ENCODE data around the gene SAMHD1. TPM values are rescaled to one million over a fixed set of nuclear protein-coding genes. Genes with fewer than 3 reads are reported as not detected.
A peak's percentile ranks its signal among the peaks of the same experiment; 100 is the strongest.
"Not testable (repeated sequence)": the region's sequence is repeated elsewhere in the genome, so short reads cannot be mapped to it uniquely, and the experiment has no call there.

The SAMHD1 gene
- total RNA-seq, 1 donor, result 22.9 TPM

GRCh38 chr20:36856691-36857635, 94.5 kb downstream of the SAMHD1 start:
- peak; percentile 14 to 93 (median 84) for DNase-seq (ENCODE audit: low read depth in 2 of 3, low spot score in 2 of 3)

GRCh38 chr20:36856195-36856594, 95.3 kb downstream of the SAMHD1 start:
- no peak for DNase-seq (ENCODE audit: low read depth in 2 of 3, low spot score in 2 of 3)

- DNase-seq (ENCODE audit: low read depth in 2 of 3, low spot score in 2 of 3), result no peak
Measured at GRCh38 chr20:36855241-36855657, 96.3 kb downstream of the SAMHD1 start.

- DNase-seq (ENCODE audit: low read depth in 2 of 3, low spot score in 2 of 3), result no peak
Measured at GRCh38 chr20:36854348-36855240, 96.9 kb downstream of the SAMHD1 start.

- no peak for DNase-seq (ENCODE audit: low read depth in 2 of 3, low spot score in 2 of 3)
Measured at GRCh38 chr20:36852187-36852586, 99.3 kb downstream of the SAMHD1 start.

- no peak for DNase-seq (ENCODE audit: low read depth in 2 of 3, low spot score in 2 of 3)
Measured at GRCh38 chr20:36851490-36851889, 100.0 kb downstream of the SAMHD1 start.

GRCh38 chr20:36850759-36851158, 100.7 kb downstream of the SAMHD1 start:
- no peak for DNase-seq (ENCODE audit: low read depth in 2 of 3, low spot score in 2 of 3)

- DNase-seq (ENCODE audit: low read depth in 2 of 3, low spot score in 2 of 3), result no peak
Measured at GRCh38 chr20:36849333-36850065, 102.0 kb downstream of the SAMHD1 start.

- no peak for DNase-seq (ENCODE audit: low read depth in 2 of 3, low spot score in 2 of 3)
Measured at GRCh38 chr20:36848677-36849076, 102.8 kb downstream of the SAMHD1 start.

GRCh38 chr20:36848078-36848660, 103.3 kb downstream of the SAMHD1 start:
- no peak for DNase-seq (ENCODE audit: low read depth in 2 of 3, low spot score in 2 of 3)

GRCh38 chr20:36847710-36848040, 103.8 kb downstream of the SAMHD1 start:
- no peak for DNase-seq (ENCODE audit: low read depth in 2 of 3, low spot score in 2 of 3)

- DNase-seq (ENCODE audit: low read depth in 2 of 3, low spot score in 2 of 3), result no peak
Measured at GRCh38 chr20:36847009-36847709, 104.3 kb downstream of the SAMHD1 start.

GRCh38 chr20:36845288-36845971, 106.1 kb downstream of the SAMHD1 start:
- DNase-seq (ENCODE audit: low read depth in 2 of 3, low spot score in 2 of 3), result no peak

GRCh38 chr20:36841030-36841429, 110.5 kb downstream of the SAMHD1 start:
- not testable (repeated sequence) for DNase-seq (ENCODE audit: low read depth in 2 of 3, low spot score in 2 of 3)

Other genes starting within 250 kb of the SAMHD1 start
- gene NDRG3, start 205.6 kb downstream of the SAMHD1 start, total RNA-seq, result 16.7 TPM
- gene DSN1, start 177.9 kb downstream of the SAMHD1 start, total RNA-seq, result 10.8 TPM
- under 0.01 TPM for gene TLDC2, start 75.6 kb downstream of the SAMHD1 start, total RNA-seq
- gene RBL1, start 144.3 kb upstream of the SAMHD1 start, total RNA-seq, result 11.6 TPM
- 300 TPM for gene RPN2, start 227.6 kb upstream of the SAMHD1 start, total RNA-seq
- gene MROH8, start 227.8 kb upstream of the SAMHD1 start, total RNA-seq, result 2.2 TPM